Thymus (tissue), 11 donors: ENCODE measurements around the gene ABCA2. TPM values are rescaled to one million over a fixed set of nuclear protein-coding genes. Genes with fewer than 3 reads are reported as not detected.
"Not testable (repeated sequence)": the region's sequence is repeated elsewhere in the genome, so short reads cannot be mapped to it uniquely, and the experiment has no call there.

Experiments
- DNase-seq, 9 donors: peaks; one replicate each; pipeline ENCODE4 v3.0.0-alpha.2; 2013; ENCODE audit warnings: low spot score in 9 of 9, low read depth in 6 of 9, missing footprints in 1 of 9
- H3K27ac ChIP-seq, 2 donors: one replicate each; pipeline ENCODE4 v1.5.1; 2013; ENCODE audit warnings: control low read depth in 1 of 2, low read depth in 1 of 2, low read length in 1 of 2, mild to moderate bottlenecking in 1 of 2, moderate library complexity in 1 of 2
- H3K27me3 ChIP-seq, 2 donors: one replicate each; pipeline ENCODE4 v1.5.1; 2013; ENCODE audit warnings: low read length in 1 of 2; ENCODE audit not compliant: control insufficient read depth in 2 of 2, insufficient read depth in 1 of 2
- H3K36me3 ChIP-seq, 2 donors: one replicate each; pipeline ENCODE4 v1.5.1; 2013; ENCODE audit warnings: low read length in 1 of 2, mild to moderate bottlenecking in 1 of 2, moderate library complexity in 1 of 2; ENCODE audit not compliant: control insufficient read depth in 2 of 2, insufficient read depth in 2 of 2
- H3K4me1 ChIP-seq, 2 donors: one replicate each; pipeline ENCODE4 v1.5.1; 2013; ENCODE audit warnings: low read length in 2 of 2; ENCODE audit not compliant: control insufficient read depth in 2 of 2, insufficient read depth in 2 of 2
- H3K4me3 ChIP-seq, 2 donors: one replicate each; pipeline ENCODE4 v1.5.1; 2013; ENCODE audit warnings: low read length in 2 of 2, control low read depth in 1 of 2, mild to moderate bottlenecking in 1 of 2
- H3K9me3 ChIP-seq, 2 donors: one replicate each; pipeline ENCODE4 v1.5.1; 2013; ENCODE audit warnings: low read length in 1 of 2, mild to moderate bottlenecking in 1 of 2; ENCODE audit not compliant: control insufficient read depth in 2 of 2, insufficient read depth in 1 of 2
- WGBS: extraction: QIAGEN DNeasy Blood & Tissue Kit; methylation state at CpG from one replicate; pipeline ENCODE4 v1.1.7; 2013; 5-methylcytosine and 5-hydroxymethylcytosine counted together
- polyA plus RNA-seq: library from polyadenylated mRNA; stranded (reverse); fragments of 200-250 nt; gene quantifications from one replicate; pipeline ENCODE4 v1.2.3, GENCODE V29; 2013
- total RNA-seq: library from RNA; stranded (reverse); fragments of 120-200 nt; gene quantifications from one replicate; pipeline ENCODE4 v1.2.4, GENCODE V29; 2013
- donor health status: healthy.

Gene ABCA2
- total and polyA plus RNA-seq, 2 donors: 4.2 to 37.3 TPM

- WGBS: 8% methylated on average over 15 of the region's 15 CpGs
- Histone ChIP-seq H3K27me3 (peaks cover 26 to 62% of the 10 kb centered on the region in 2 donors), H3K4me3 (no peak overlapping the region), H3K9me3 (no peaks in the 10 kb centered on the region), H3K27ac (no peak overlapping the region), H3K36me3 (no peaks in the 10 kb centered on the region), H3K4me1 (peaks cover 8 to 42% of the 10 kb centered on the region in 2 donors)
- no peak for DNase-seq
These were observed 6.1 kb upstream of the ABCA2 start for GRCh38 chr9:137034039-137034708.

- not testable (repeated sequence) for H3K4me3 ChIP-seq, H3K27ac ChIP-seq, DNase-seq, H3K9me3 ChIP-seq, H3K36me3 ChIP-seq
- Histone ChIP-seq H3K4me1 (peaks cover 13 to 49% of the 10 kb centered on the region in 2 donors), H3K27me3 (peaks cover 26 to 64% of the 10 kb centered on the region in 2 donors)
- 97% methylated on average over 5 of the region's 5 CpGs for WGBS
These were observed 5.4 kb upstream of the ABCA2 start for GRCh38 chr9:137033481-137033880.

GRCh38 chr9:137032858-137033257 is 4.8 kb upstream of the ABCA2 start:
- H3K4me3 ChIP-seq: no peak overlapping the region

GRCh38 chr9:137031904-137032640 is 4.0 kb upstream of the ABCA2 start, which contains the start of gene FUT7:
Gene FUT7, minus strand, starts transcription at chr9:137032088. Its CDS starts 97 bp downstream, at chr9:137031991.
- H3K9me3 ChIP-seq: no peaks in the 10 kb centered on the region
- peaks cover 31 to 70% of the 10 kb centered on the region in 2 donors for H3K27me3 ChIP-seq
- H3K4me3 ChIP-seq: no peak within 1 kb of the TSS
- WGBS: 21% methylated on average over 16 of the region's 16 CpGs
- H3K4me1 ChIP-seq: peaks cover 13 to 56% of the 10 kb centered on the region in 2 donors
- peak within 1 kb of the TSS; percentile 19 to 57 for H3K27ac ChIP-seq
- DNase-seq: no peak
- no peaks in the 10 kb centered on the region for H3K36me3 ChIP-seq

More at GRCh38 chr9:137032858-137033257, 4.8 kb upstream of the ABCA2 start:
- 56% methylated on average over 10 of the region's 10 CpGs for WGBS
- no peaks in the 10 kb centered on the region for H3K9me3 ChIP-seq
- H3K4me1 ChIP-seq: peaks cover 13 to 51% of the 10 kb centered on the region in 2 donors
- DNase-seq: no peak
- peaks cover 26 to 67% of the 10 kb centered on the region in 2 donors for H3K27me3 ChIP-seq
- H3K27ac ChIP-seq: peak overlapping the region in 1 of 2 donors; percentile 26
- H3K36me3 ChIP-seq: no peaks in the 10 kb centered on the region

DNA sequence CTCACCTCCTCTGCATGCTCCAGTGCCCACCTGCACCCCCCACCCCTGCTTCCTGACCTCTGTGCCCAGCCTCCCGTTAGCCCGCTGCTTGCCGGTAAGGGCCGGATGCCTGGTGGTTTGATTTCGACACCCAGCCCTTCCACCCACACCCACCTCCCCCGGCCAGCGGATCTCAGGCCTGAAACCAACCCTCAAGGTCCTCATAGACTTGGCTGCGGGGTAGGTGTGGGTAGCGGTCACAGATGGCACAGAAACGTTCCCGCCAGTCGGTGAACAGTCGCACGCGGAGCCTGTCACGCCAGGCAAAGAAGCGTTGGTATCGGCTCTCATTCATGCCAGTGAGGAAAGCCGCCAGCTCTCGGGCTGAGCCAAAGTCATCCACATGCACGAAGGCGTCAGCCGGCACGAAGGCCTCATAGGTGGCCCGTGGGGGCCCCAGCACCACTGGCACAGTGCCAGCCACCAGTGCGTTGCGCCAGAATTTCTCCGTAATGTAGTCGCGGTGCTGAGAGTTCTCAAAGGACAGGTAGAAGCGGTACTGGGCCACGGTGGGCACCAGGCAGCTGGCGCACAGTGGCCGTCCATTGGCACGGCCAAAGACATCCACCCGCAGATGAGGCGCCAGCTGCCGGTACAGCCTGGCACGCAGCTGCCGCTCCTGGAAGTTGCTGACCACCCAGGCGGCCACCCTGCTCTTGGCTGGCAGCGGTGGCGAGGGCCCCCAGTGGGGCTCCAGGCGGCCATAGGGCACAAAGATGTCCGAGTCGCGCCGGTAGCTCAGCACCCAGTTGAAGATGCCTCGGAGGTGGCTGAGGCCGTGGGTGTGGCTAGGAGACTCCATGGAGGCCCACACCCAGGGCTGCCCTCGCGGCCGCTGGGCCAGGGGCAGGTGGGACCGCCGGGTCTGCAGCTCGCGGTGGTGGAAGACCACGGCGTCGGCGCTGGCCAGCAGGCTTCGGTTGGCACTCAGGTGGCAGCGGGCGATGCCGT is 2.8 kb upstream of the ABCA2 start:
- H3K4me1 ChIP-seq: peaks cover 13 to 62% of the 10 kb centered on the region in 2 donors
- 53% methylated on average over 65 of the region's 65 CpGs for WGBS
- no peak for DNase-seq

GRCh38 chr9:137030006-137030405 is 2.0 kb upstream of the ABCA2 start:
- peaks cover 13 to 58% of the 10 kb centered on the region in 2 donors for H3K4me1 ChIP-seq
- H3K9me3 ChIP-seq: no peaks in the 10 kb centered on the region
- DNase-seq: no peak
- no peaks in the 10 kb centered on the region for H3K36me3 ChIP-seq
- peaks cover 31 to 75% of the 10 kb centered on the region in 2 donors for H3K27me3 ChIP-seq
- WGBS: 31% methylated on average over 15 of the region's 15 CpGs
- no peak overlapping the region for H3K27ac ChIP-seq
- no peak overlapping the region for H3K4me3 ChIP-seq

More for the DNA sequence above, 2.8 kb upstream of the ABCA2 start:
- Histone ChIP-seq H3K4me3 (no peak overlapping the region), H3K27me3 (peaks cover 31 to 81% of the 10 kb centered on the region in 2 donors), H3K9me3 (no peaks in the 10 kb centered on the region), H3K27ac (no peak overlapping the region), H3K36me3 (no peaks in the 10 kb centered on the region)

DNA sequence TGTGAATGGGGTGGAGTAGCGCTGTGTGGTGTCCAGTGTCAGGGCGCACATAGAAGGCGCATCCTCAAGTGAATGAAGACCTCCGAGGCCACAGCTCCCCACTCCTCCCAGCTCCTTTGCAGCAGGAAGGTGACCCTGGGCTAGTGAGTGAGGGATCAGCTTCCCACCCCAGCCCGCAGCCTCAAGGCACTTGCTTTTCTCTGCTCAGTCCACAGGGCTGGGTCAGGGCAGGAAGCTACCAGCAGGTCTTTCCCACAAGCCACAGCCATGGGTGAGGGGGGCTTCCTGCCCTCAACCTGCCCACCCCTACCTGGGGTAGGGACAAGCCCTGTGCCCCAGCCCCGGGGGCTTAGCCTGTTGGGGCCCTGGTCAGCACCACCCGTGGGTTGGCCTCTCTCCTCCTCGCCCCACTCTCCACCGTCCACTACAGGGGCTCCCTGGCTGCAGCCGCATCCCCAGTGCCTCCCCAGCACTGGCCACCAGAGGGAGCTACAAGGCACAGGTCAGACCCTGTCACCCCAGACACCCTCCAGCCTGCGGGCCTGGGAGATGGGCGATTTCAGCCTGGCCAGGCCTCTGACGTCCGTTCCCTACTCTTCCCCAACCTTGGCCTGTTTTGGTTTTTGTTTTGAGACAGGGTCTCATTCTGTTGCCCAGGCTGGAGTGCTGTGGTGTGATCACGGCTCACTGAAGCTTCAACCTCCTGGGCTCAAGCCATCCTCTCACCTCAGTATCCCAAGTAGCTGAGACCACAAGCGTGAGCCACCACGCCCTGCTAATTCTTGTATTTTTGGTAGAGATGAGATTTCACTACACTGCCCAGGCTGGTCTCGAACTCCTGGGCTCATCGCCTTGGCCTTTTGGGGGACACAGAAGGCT is 1.3 kb upstream of the ABCA2 start:
- 13% methylated on average over 19 of the region's 19 CpGs for WGBS
- H3K4me1 ChIP-seq: peaks cover 13 to 51% of the 10 kb centered on the region in 2 donors
- peak overlapping the region; percentile 44 to 54 for H3K4me3 ChIP-seq
- peak in 6 of 9 donors; percentile 29 to 69 (median 58) for DNase-seq
- H3K36me3 ChIP-seq: no peaks in the 10 kb centered on the region
- H3K9me3 ChIP-seq: no peaks in the 10 kb centered on the region
- H3K27ac ChIP-seq: no peak overlapping the region
- H3K27me3 ChIP-seq: peaks cover 28 to 68% of the 10 kb centered on the region in 2 donors
